Keratinocyte (primary cell): ENCODE results near the gene PIEZO1. TPM values are rescaled to one million over a fixed set of nuclear protein-coding genes. Genes with fewer than 3 reads are reported as not detected.

Experiments used
- DNase-seq: peaks from one replicate; pipeline ENCODE4 v3.0.0-alpha.2; 2011; ENCODE audit warnings: low read depth, missing footprints, low spot score
- FAIRE-seq: peaks from 2 replicates; lab custom pipeline; 2011; peaks lifted over from hg19 to GRCh38; lab: Jason Lieb, UNC
- H2AFZ ChIP-seq: 2 replicates; pipeline ENCODE4 v1.6.0; 2012; ENCODE audit warnings: low read length, control low read depth, inconsistent platforms; ENCODE audit not compliant: control insufficient read depth
- H3K27ac ChIP-seq: 2 replicates; pipeline ENCODE4 v1.5.1; 2011; ENCODE audit warnings: low read length; ENCODE audit not compliant: control insufficient read depth, insufficient read depth
- H3K27me3 ChIP-seq: 3 replicates; pipeline ENCODE4 v1.6.0; 2011; ENCODE audit warnings: low read length; ENCODE audit not compliant: control insufficient read depth, insufficient read depth; ENCODE audit errors: extremely low read depth
- H3K36me3 ChIP-seq, 2 experiments: 2 replicates in 1 of 2; 3 replicates in 1 of 2; pipeline ENCODE4 v1.5.1; 2011; ENCODE audit warnings: low read length in 2 of 2, mild to moderate bottlenecking in 1 of 2; ENCODE audit not compliant: control insufficient read depth in 2 of 2, insufficient read depth in 2 of 2; ENCODE audit errors: extremely low read depth in 1 of 2
- H3K4me1 ChIP-seq: 3 replicates; pipeline ENCODE4 v1.5.1; 2011; ENCODE audit warnings: low read length; ENCODE audit not compliant: control insufficient read depth, insufficient read depth; ENCODE audit errors: extremely low read depth
- H3K4me2 ChIP-seq: 3 replicates; pipeline ENCODE4 v1.6.0; 2011; ENCODE audit warnings: low read depth, low read length; ENCODE audit not compliant: control insufficient read depth, insufficient read depth; ENCODE audit errors: extremely low read depth
- H3K4me3 ChIP-seq, 3 experiments: fragments of 200-600 bp in 1 of 3; sonication (generic) in 1 of 3; 2 replicates in 2 of 3; 3 replicates in 1 of 3; pipeline ENCODE4 v1.5.1; 2011 to 2016; ENCODE audit warnings: low read length in 3 of 3, mild to moderate bottlenecking in 3 of 3, control low read depth in 2 of 3, inconsistent platforms in 1 of 3, low read depth in 1 of 3, mixed read lengths in 1 of 3, mixed run types in 1 of 3, moderate library complexity in 1 of 3; ENCODE audit not compliant: control insufficient read depth in 2 of 3, insufficient read depth in 2 of 3; ENCODE audit errors: extremely low read depth in 1 of 3
- H3K79me2 ChIP-seq: 2 replicates; pipeline ENCODE4 v1.6.0; 2012; ENCODE audit warnings: low read length; ENCODE audit not compliant: control insufficient read depth, insufficient read depth
- H3K9ac ChIP-seq: 3 replicates; pipeline ENCODE4 v1.6.0; 2011; ENCODE audit warnings: low read length; ENCODE audit not compliant: control insufficient read depth, insufficient read depth; ENCODE audit errors: extremely low read depth
- H3K9me1 ChIP-seq: 3 replicates; pipeline ENCODE4 v1.6.0; 2011; ENCODE audit warnings: low read length; ENCODE audit not compliant: control insufficient read depth, insufficient read depth; ENCODE audit errors: extremely low read depth
- H3K9me3 ChIP-seq: 2 replicates; pipeline ENCODE4 v1.5.1; 2012; ENCODE audit warnings: low read depth, low read length; ENCODE audit not compliant: control insufficient read depth
- H4K20me1 ChIP-seq: 3 replicates; pipeline ENCODE4 v1.6.0; 2011; ENCODE audit warnings: low read length; ENCODE audit not compliant: control insufficient read depth, insufficient read depth; ENCODE audit errors: extremely low read depth
- EZH2 ChIP-seq: IDR thresholded peaks from one replicate; pipeline ENCODE4 v1.6.1; 2012; ENCODE audit warnings: inconsistent platforms, mild to moderate bottlenecking, low read length, moderate library complexity
- dilution Hi-C: fragments of 300-500 bp; cut with MboI; formaldehyde crosslinking; loops from one replicate; pipeline ENCODE4 v1.7.0; 2020; ENCODE audit warnings: low sequenced_read_pairs; ENCODE audit not compliant: extremely low pct_ligation_motif_present
- polyA plus RNA-seq, 5 experiments: library from polyadenylated mRNA; depleted of rRNA in 3 of 5; stranded (reverse) in 3 of 5; stranded (forward) in 1 of 5; unstranded in 1 of 5; fragments of >200 nt; gene quantifications; 1 replicate in 1 of 5; 2 replicates in 3 of 5; 3 replicates in 1 of 5; pipeline versions ENCODE4 v1.2.1 to v1.2.3, GENCODE V29; 2011 to 2012; ENCODE audit warnings: missing spikeins in 2 of 5, low read depth in 1 of 5, low replicate concordance in 1 of 5
- TF ChIP-seq, protein P1 (sequence below), 3 experiments: IDR thresholded peaks in 1 of 3; conservative IDR thresholded peaks in 1 of 3; optimal IDR thresholded peaks in 1 of 3; 2 replicates in 2 of 3; 3 replicates in 1 of 3; pipeline versions ENCODE3 to v1.5.1; 2011; ENCODE audit warnings: low read length in 3 of 3, mild to moderate bottlenecking in 3 of 3, moderate library complexity in 2 of 3, control low read depth in 1 of 3, inconsistent platforms in 1 of 3; ENCODE audit not compliant: insufficient read depth in 2 of 3; ENCODE audit errors: extremely low read depth in 1 of 3

PIEZO1 gene
- polyA plus RNA-seq, 1 donor (not counting 4 experiments of a cell fraction or from before 2014, with no cell fraction given): 62.8 TPM

DNA sequence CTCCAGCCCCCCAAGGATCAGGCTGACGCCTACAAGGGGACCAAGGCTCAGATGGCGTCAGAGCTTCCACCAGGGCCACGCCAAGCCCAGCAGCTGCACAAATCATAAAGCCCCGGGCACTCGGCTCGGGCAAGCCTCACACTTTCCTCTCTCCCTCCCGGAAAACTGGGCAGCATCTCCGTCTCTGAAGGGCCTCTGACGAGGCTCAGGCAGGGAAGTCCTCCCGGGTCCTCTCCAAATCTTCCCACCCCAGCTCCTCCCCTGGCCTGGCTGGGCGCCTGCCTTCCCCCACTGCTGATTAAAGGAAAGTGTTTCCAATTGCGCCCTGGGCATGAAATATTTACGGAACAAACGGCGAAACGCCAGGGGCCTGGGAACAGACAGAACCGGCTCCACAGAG is 38.5 kb downstream of the PIEZO1 start:
- H3K4me3 ChIP-seq: no peak overlapping the region

GRCh38 chr16:88744577-88745521 is 40.2 kb downstream of the PIEZO1 start:
- H3K9me3 ChIP-seq: no peaks in the 10 kb centered on the region
- no peak overlapping the region for H2AFZ ChIP-seq
- no peak for FAIRE-seq
- dilution Hi-C loops: no loop called here
- peaks cover 9% of the 10 kb centered on the region for H3K4me1 ChIP-seq
- no peak overlapping the region for H3K4me3 ChIP-seq
- H3K27me3 ChIP-seq: no peaks in the 10 kb centered on the region
- H3K27ac ChIP-seq: no peak overlapping the region
- H3K79me2 ChIP-seq: peaks cover 34% of the 10 kb centered on the region
- TF ChIP-seq, protein P1, sequence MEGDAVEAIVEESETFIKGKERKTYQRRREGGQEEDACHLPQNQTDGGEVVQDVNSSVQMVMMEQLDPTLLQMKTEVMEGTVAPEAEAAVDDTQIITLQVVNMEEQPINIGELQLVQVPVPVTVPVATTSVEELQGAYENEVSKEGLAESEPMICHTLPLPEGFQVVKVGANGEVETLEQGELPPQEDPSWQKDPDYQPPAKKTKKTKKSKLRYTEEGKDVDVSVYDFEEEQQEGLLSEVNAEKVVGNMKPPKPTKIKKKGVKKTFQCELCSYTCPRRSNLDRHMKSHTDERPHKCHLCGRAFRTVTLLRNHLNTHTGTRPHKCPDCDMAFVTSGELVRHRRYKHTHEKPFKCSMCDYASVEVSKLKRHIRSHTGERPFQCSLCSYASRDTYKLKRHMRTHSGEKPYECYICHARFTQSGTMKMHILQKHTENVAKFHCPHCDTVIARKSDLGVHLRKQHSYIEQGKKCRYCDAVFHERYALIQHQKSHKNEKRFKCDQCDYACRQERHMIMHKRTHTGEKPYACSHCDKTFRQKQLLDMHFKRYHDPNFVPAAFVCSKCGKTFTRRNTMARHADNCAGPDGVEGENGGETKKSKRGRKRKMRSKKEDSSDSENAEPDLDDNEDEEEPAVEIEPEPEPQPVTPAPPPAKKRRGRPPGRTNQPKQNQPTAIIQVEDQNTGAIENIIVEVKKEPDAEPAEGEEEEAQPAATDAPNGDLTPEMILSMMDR (optimal IDR thresholded peaks at IDR 0.05 in 1 of 3, IDR thresholded peaks at IDR 0.05 in 1 of 3, conservative IDR thresholded peaks at IDR 0.05 in 1 of 3; ENCODE audit: extremely low read depth in 1 of 3, insufficient read depth in 2 of 3, low read length in 3 of 3): no peak
- no peak for TF ChIP-seq EZH2
- no peak for DNase-seq
- peaks cover 35% of the 10 kb centered on the region for H4K20me1 ChIP-seq
- H3K4me2 ChIP-seq: no peak overlapping the region
- H3K9me1 ChIP-seq: no peaks in the 10 kb centered on the region
- H3K36me3 ChIP-seq: peaks cover 27 to 32% of the 10 kb centered on the region in 2 experiments
- no peak overlapping the region for H3K9ac ChIP-seq

More for the DNA sequence above, 38.5 kb downstream of the PIEZO1 start:
- Histone ChIP-seq H3K36me3 (peaks cover 18 to 24% of the 10 kb centered on the region in 2 experiments), H4K20me1 (peaks cover 32% of the 10 kb centered on the region), H3K9me1 (no peaks in the 10 kb centered on the region), H3K79me2 (peaks cover 47% of the 10 kb centered on the region), H3K9me3 (no peaks in the 10 kb centered on the region), H3K4me1 (peaks cover 4% of the 10 kb centered on the region), H3K4me2 (no peak overlapping the region), H2AFZ (no peak overlapping the region), H3K27me3 (no peaks in the 10 kb centered on the region), H3K27ac (no peak overlapping the region), H3K9ac (peak overlapping the region; percentile 3)
- TF ChIP-seq EZH2: no peak
- TF ChIP-seq, protein P1 (optimal IDR thresholded peaks at IDR 0.05 in 1 of 3, IDR thresholded peaks at IDR 0.05 in 1 of 3, conservative IDR thresholded peaks at IDR 0.05 in 1 of 3; ENCODE audit: extremely low read depth in 1 of 3, insufficient read depth in 2 of 3, low read length in 3 of 3): no peak
- DNase-seq (no peak), FAIRE-seq (no peak)
- dilution Hi-C loops: no loop called here
